HUES6 (cell line): ENCODE data around the gene CRKL.

Source experiments
- H3K27ac ChIP-seq: 2 replicates; pipeline ENCODE4 v1.7.0; 2013; ENCODE audit warnings: low read depth, mild to moderate bottlenecking, low read length, inconsistent platforms
- H3K27me3 ChIP-seq: 2 replicates; pipeline ENCODE4 v1.6.1; 2013; ENCODE audit warnings: low read length; ENCODE audit not compliant: control insufficient read depth, insufficient read depth
- H3K36me3 ChIP-seq: 2 replicates; pipeline ENCODE4 v1.6.1; 2013; ENCODE audit warnings: low read length; ENCODE audit not compliant: control insufficient read depth, insufficient read depth
- H3K4me1 ChIP-seq: 2 replicates; pipeline ENCODE4 v1.6.1; 2013; ENCODE audit warnings: low read length; ENCODE audit not compliant: control insufficient read depth, insufficient read depth
- H3K4me3 ChIP-seq: 2 replicates; pipeline ENCODE4 v1.5.1; 2013; ENCODE audit warnings: low read depth, low read length
- H3K9ac ChIP-seq: one replicate; pipeline ENCODE4 v1.6.1; 2013; ENCODE audit warnings: mild to moderate bottlenecking, low read length
- H3K9me3 ChIP-seq: 2 replicates; pipeline ENCODE4 v1.6.1; 2013; ENCODE audit warnings: low read depth, low read length; ENCODE audit not compliant: control insufficient read depth, insufficient read depth

Gene CRKL

GRCh38 chr22:20955548-20955947 is 38.3 kb downstream of the CRKL start:
- Histone ChIP-seq H3K27me3 (peaks cover 20% of the 10 kb centered on the region), H3K9ac (no peak overlapping the region), H3K4me1 (peaks cover 10% of the 10 kb centered on the region), H3K9me3 (no peaks in the 10 kb centered on the region), H3K4me3 (no peak overlapping the region), H3K27ac (no peak overlapping the region), H3K36me3 (peaks cover 37% of the 10 kb centered on the region)

DNA sequence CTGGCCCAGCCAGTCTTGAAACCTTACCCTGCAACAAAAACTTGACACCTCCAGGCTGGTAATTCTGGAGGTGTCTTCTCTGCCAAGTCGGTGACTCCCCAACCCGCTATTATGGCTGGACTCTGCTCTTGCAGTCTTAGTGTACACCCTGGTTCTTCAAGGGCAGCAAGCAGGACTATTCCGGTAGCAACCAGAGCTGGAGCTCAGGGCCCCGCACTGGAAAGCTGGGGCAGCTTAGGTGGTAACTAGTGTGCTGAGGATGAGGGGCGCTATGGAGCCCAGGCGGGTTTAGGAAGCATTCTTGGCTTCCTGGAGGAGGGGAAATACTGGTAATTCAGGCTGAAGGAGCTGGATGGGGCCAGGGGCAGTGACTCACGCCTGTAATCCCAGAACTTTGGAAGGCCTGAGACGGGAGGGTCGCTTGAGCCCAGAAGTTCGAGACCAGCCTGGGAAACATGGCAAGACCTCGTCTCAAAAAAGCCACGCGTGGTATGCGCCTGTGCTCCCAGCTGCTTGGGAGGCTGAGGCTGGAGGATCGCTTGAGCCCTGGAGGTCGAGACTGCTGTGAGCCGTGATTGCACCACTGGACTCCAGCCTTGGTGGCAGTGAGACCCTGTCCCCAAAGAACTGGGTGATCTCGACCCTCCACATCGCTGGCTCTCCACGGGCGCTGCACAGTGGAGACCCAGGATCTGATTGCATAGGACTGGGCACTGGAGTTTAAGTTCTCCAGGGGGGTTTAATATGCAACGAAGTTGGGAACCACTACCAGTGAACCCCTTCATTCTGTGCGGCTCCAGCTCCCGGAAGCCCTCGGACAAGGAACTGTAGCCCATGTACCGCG is 39.3 kb downstream of the CRKL start:
- peaks cover 28% of the 10 kb centered on the region for H3K36me3 ChIP-seq
- H3K27ac ChIP-seq = no peak overlapping the region
- peak overlapping the region; percentile 59 for H3K9ac ChIP-seq
- H3K9me3 ChIP-seq = no peaks in the 10 kb centered on the region
- peaks cover 7% of the 10 kb centered on the region for H3K4me1 ChIP-seq
- H3K4me3 ChIP-seq = peak overlapping the region; percentile 74
- peaks cover 20% of the 10 kb centered on the region for H3K27me3 ChIP-seq

- H3K9me3 ChIP-seq = no peaks in the 10 kb centered on the region
- peak overlapping the region; percentile 59 for H3K9ac ChIP-seq
- peaks cover 7% of the 10 kb centered on the region for H3K4me1 ChIP-seq
- H3K27ac ChIP-seq = no peak overlapping the region
- peaks cover 21% of the 10 kb centered on the region for H3K36me3 ChIP-seq
- peaks cover 20% of the 10 kb centered on the region for H3K27me3 ChIP-seq
- peak overlapping the region; percentile 74 for H3K4me3 ChIP-seq
These were observed 40.0 kb downstream of the CRKL start for GRCh38 chr22:20957102-20957682.

DNA sequence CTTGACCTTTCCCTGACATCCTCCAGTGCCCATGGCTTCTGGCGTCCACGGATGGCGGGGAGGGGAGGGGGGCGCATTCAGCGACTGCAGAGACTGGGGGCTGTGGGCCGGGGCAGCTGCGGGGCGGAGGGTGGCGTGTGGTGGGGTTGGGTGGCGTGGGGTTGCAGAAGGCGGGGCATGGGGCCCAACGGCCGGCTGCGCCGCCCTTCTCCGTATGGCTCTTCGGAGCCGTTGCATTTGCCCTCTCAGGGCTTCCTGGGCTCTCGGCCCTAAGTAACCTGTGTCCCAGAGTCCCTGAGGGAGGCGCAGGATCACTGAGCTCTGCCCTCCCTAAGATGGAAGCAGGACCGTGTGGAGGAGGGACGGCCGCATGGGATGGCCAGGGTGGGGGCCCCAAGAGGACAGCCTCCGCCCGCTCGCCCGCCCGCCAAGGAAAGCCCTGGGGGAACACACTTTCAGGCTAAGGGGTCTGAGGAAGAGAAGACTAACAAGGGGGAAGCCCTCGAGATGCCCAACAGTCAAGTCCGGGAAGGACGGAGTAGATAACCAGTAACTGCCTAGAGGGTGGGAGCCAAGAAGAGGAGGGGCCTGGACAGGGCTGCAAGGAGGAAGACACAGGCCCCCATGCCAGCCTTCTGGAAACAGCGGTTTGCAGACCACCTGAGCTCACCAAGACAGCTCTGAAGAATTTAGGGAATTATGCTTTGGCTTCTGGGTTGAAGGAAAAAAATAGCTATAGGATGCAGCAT is 40.6 kb downstream of the CRKL start:
- Histone ChIP-seq H3K27ac (no peak overlapping the region), H3K4me1 (peaks cover 7% of the 10 kb centered on the region), H3K36me3 (peaks cover 14% of the 10 kb centered on the region), H3K9ac (peak overlapping the region; percentile 59), H3K4me3 (peak overlapping the region; percentile 74), H3K27me3 (peaks cover 26% of the 10 kb centered on the region), H3K9me3 (no peaks in the 10 kb centered on the region)

DNA sequence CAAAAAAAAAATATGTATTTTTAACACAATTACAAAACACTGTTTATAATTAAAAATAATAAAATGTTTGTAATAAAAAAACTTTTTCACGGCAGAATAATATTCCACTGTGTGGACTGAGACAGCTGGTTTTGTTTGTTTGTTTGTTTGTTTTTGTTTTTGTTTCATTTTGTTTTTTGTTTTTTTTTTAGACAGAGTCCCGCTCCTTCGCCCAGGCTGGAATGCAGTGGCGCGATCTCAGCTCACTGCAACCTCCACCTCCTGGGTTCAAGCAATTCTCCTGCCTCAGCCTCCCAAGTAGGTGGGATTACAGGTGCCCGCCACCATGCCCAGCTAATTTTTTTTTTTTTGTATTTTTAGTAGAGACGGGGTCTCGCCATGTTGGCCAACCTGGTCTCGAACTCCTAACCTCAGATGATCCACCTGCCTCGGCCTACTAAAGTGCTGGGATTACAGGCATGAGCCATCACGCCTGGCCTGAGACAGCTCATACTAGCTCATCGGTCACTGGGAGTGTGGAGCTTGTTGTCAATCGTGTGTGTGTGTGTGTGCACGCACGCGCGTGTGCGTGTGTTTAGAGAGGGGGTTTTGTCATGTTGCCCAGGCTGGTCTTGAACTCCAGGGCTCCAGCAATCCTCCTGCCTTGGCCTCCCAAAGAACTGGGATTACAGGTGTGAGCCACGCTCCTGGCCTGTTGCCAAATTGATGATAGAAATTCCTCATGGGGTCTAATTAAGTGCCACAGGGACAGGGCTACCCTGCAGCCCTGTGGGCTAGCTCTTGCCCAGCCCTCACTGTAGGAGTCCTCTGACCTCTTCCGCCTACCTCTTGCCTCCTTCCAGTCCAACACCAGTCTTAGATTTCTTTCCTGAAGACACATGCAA is 42.6 kb downstream of the CRKL start:
- H3K9me3 ChIP-seq = no peaks in the 10 kb centered on the region
- H3K36me3 ChIP-seq = no peaks in the 10 kb centered on the region
- H3K4me1 ChIP-seq = peaks cover 7% of the 10 kb centered on the region

GRCh38 chr22:20960609-20961008 is 43.4 kb downstream of the CRKL start:
- H3K9ac ChIP-seq = no peak overlapping the region
- H3K27me3 ChIP-seq = peaks cover 52% of the 10 kb centered on the region
- H3K4me3 ChIP-seq = no peak overlapping the region
- H3K4me1 ChIP-seq = peaks cover 11% of the 10 kb centered on the region
- no peaks in the 10 kb centered on the region for H3K9me3 ChIP-seq
- H3K36me3 ChIP-seq = no peaks in the 10 kb centered on the region
- H3K27ac ChIP-seq = no peak overlapping the region

More for the DNA sequence above, 42.6 kb downstream of the CRKL start:
- H3K27ac ChIP-seq = no peak overlapping the region
- no peak overlapping the region for H3K9ac ChIP-seq
- no peak overlapping the region for H3K4me3 ChIP-seq
- peaks cover 45% of the 10 kb centered on the region for H3K27me3 ChIP-seq

- H3K4me3 ChIP-seq = no peak overlapping the region
- H3K9ac ChIP-seq = no peak overlapping the region
- no peak overlapping the region for H3K27ac ChIP-seq
- H3K36me3 ChIP-seq = no peaks in the 10 kb centered on the region
- H3K27me3 ChIP-seq = peaks cover 61% of the 10 kb centered on the region
- H3K4me1 ChIP-seq = peaks cover 6% of the 10 kb centered on the region
- H3K9me3 ChIP-seq = no peaks in the 10 kb centered on the region
These were observed 45.3 kb downstream of the CRKL start for GRCh38 chr22:20962491-20962945.

GRCh38 chr22:20963201-20964052 is 46.2 kb downstream of the CRKL start:
- no peak overlapping the region for H3K4me3 ChIP-seq
- no peaks in the 10 kb centered on the region for H3K36me3 ChIP-seq
- no peak overlapping the region for H3K9ac ChIP-seq
- H3K9me3 ChIP-seq = no peaks in the 10 kb centered on the region
- H3K27me3 ChIP-seq = peaks cover 63% of the 10 kb centered on the region
- no peak overlapping the region for H3K27ac ChIP-seq
- H3K4me1 ChIP-seq = peaks cover 13% of the 10 kb centered on the region

GRCh38 chr22:20964090-20964798 is 47.0 kb downstream of the CRKL start:
- peak overlapping the region; percentile 42 for H3K4me3 ChIP-seq
- peaks cover 13% of the 10 kb centered on the region for H3K4me1 ChIP-seq
- no peak overlapping the region for H3K9ac ChIP-seq
- no peaks in the 10 kb centered on the region for H3K36me3 ChIP-seq
- peaks cover 68% of the 10 kb centered on the region for H3K27me3 ChIP-seq
- no peak overlapping the region for H3K27ac ChIP-seq
- no peaks in the 10 kb centered on the region for H3K9me3 ChIP-seq
